ENCODE results near the gene DUXB. TPM values are rescaled to one million over a fixed set of nuclear protein-coding genes. Genes with fewer than 3 reads are reported as not detected.

DUXB gene
- polyA plus RNA-seq (ENCODE audit: insufficient read length in 3 of 3) = under 1 TPM in 1 of 3 donors, not detected in 2; 0.11 TPM

GRCh38 chr16:75701361-75701760 lies at the start of gene DUXB:
TSS of gene DUXB (minus strand) at chr16:75701461. CDS start at chr16:75701418, 43 bp downstream.
- no peak for DNase-seq (ENCODE audit: low read depth in 3 of 3, low spot score in 2 of 3)

- no peak for DNase-seq (ENCODE audit: low read depth in 3 of 3, low spot score in 2 of 3)
These were observed 49.3 kb upstream of the DUXB start for GRCh38 chr16:75750528-75750927.

- no peak for DNase-seq (ENCODE audit: low read depth in 3 of 3, low spot score in 2 of 3)
These were observed 45.1 kb upstream of the DUXB start for GRCh38 chr16:75746359-75746758.

GRCh38 chr16:75745823-75746222 lies 44.6 kb upstream of the DUXB start:
- no peak for DNase-seq (ENCODE audit: low read depth in 3 of 3, low spot score in 2 of 3)

GRCh38 chr16:75745242-75745641 lies 44.0 kb upstream of the DUXB start:
- DNase-seq (ENCODE audit: low read depth in 3 of 3, low spot score in 2 of 3) = no peak

- DNase-seq (ENCODE audit: low read depth in 3 of 3, low spot score in 2 of 3) = no peak
These were observed 41.3 kb upstream of the DUXB start for GRCh38 chr16:75742424-75743047.

- peak in 2 of 3 donors; percentile 37 to 51 for DNase-seq (ENCODE audit: low read depth in 3 of 3, low spot score in 2 of 3)
These were observed 32.3 kb upstream of the DUXB start for GRCh38 chr16:75733305-75734211.

- no peak for DNase-seq (ENCODE audit: low read depth in 3 of 3, low spot score in 2 of 3)
These were observed 31.6 kb upstream of the DUXB start for GRCh38 chr16:75732871-75733270.

GRCh38 chr16:75727221-75727620 lies 26.0 kb upstream of the DUXB start:
- DNase-seq (ENCODE audit: low read depth in 3 of 3, low spot score in 2 of 3) = no peak

GRCh38 chr16:75726390-75726789 lies 25.1 kb upstream of the DUXB start, which contains the start of gene CPHXL:
TSS of gene CPHXL (minus strand) at chr16:75726490. CDS start at chr16:75726442, 48 bp downstream.
- no peak for DNase-seq (ENCODE audit: low read depth in 3 of 3, low spot score in 2 of 3)

GRCh38 chr16:75718452-75718851 lies 17.2 kb upstream of the DUXB start:
- DNase-seq (ENCODE audit: low read depth in 3 of 3, low spot score in 2 of 3) = no peak

- no peak for DNase-seq (ENCODE audit: low read depth in 3 of 3, low spot score in 2 of 3)
These were observed 13.4 kb upstream of the DUXB start for GRCh38 chr16:75714661-75715060.

GRCh38 chr16:75710344-75710743 lies 9.1 kb upstream of the DUXB start:
- no peak for DNase-seq (ENCODE audit: low read depth in 3 of 3, low spot score in 2 of 3)

GRCh38 chr16:75703306-75703705 lies 2.0 kb upstream of the DUXB start:
- DNase-seq (ENCODE audit: low read depth in 3 of 3, low spot score in 2 of 3) = no peak

- DNase-seq (ENCODE audit: low read depth in 3 of 3, low spot score in 2 of 3) = no peak
These were observed 981 bp upstream of the DUXB start for GRCh38 chr16:75702242-75702641.

GRCh38 chr16:75697571-75697970 lies 3.7 kb downstream of the DUXB start:
- no peak for DNase-seq (ENCODE audit: low read depth in 3 of 3, low spot score in 2 of 3)

- no peak for DNase-seq (ENCODE audit: low read depth in 3 of 3, low spot score in 2 of 3)
These were observed 5.6 kb downstream of the DUXB start for GRCh38 chr16:75695708-75696107.

- no peak for DNase-seq (ENCODE audit: low read depth in 3 of 3, low spot score in 2 of 3)
These were observed 13.9 kb downstream of the DUXB start for GRCh38 chr16:75687361-75687760.

GRCh38 chr16:75682308-75682707 lies 19.0 kb downstream of the DUXB start:
- DNase-seq (ENCODE audit: low read depth in 3 of 3, low spot score in 2 of 3) = no peak

- no peak for DNase-seq (ENCODE audit: low read depth in 3 of 3, low spot score in 2 of 3)
These were observed 21.9 kb downstream of the DUXB start for GRCh38 chr16:75679366-75679765.

GRCh38 chr16:75676909-75677308 lies 24.4 kb downstream of the DUXB start, which contains the start of gene CPHXL2:
TSS of gene CPHXL2 (minus strand) at chr16:75677009. CDS start at chr16:75676999, 10 bp downstream.
- DNase-seq (ENCODE audit: low read depth in 3 of 3, low spot score in 2 of 3) = no peak

GRCh38 chr16:75667503-75667902 lies 33.8 kb downstream of the DUXB start:
- no peak for DNase-seq (ENCODE audit: low read depth in 3 of 3, low spot score in 2 of 3)

All from right renal cortex interstitium (tissue), 3 donors.